Amygdala (tissue), 56 donors: Measurements from ENCODE around the gene OSBPL2.

Experiments
- DNase-seq, 56 donors: peaks; one replicate each; lab custom pipeline; 2025; lab: John Stamatoyannopoulos, UW

The OSBPL2 gene

DNA sequence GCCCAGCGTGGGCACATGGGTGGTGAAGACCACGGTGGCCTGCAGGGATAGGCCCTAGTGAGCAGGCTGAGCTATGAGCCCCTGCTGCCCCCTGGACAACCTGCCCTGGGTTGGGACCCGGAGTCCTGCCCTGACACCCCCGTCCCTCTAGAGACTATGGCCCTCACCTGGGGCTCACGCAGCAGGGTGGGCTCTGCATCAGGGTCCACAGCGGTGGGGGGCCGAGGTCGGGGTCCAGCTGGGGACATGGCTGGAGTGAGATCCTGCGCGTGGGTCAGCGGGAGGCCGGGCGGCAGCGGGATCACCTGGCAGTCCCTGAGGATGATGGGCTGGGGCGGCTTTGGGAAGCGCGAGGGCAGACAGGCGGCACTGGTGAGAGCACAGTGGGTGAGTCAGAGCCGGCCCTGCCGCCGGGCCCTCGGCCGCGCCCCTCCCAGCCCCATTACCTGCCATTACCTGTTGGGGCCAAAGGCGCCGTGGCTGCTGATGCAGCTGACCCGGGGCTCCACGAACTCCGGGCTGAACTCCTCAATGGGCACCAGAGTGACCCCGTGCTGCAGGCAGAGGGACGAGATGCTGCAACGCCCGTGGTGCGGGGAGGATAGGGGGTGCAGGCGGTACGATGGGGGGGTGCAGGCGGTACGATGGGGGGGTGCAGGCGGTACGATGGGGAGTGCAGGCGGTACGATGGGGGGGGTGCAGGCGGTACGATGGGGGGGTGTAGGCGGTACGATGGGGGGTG lies 92.4 kb downstream of the OSBPL2 start:
- DNase-seq = no peak

DNA sequence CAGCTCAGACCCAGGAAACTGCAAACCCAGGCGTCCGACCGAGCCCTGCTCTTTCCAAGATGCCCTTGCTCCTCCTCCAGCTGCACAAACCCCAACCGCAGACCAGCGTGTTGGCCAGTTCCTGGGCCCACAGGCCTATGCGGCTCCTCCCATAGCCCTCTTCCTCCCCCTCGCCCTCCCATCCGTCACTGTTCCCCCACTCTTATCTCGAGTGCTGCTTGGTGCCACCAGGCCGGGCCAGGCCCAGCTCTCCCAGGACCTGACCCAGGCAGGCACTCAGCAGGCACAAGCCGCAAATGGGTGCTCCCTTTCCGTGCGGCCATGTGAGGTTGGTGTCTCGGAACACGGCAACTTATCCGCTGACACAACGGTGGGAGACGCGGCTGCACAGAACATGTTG lies 93.0 kb downstream of the OSBPL2 start:
- no peak for DNase-seq

GRCh38 chr20:62332421-62332820 lies 94.1 kb downstream of the OSBPL2 start:
- DNase-seq = no peak

DNA sequence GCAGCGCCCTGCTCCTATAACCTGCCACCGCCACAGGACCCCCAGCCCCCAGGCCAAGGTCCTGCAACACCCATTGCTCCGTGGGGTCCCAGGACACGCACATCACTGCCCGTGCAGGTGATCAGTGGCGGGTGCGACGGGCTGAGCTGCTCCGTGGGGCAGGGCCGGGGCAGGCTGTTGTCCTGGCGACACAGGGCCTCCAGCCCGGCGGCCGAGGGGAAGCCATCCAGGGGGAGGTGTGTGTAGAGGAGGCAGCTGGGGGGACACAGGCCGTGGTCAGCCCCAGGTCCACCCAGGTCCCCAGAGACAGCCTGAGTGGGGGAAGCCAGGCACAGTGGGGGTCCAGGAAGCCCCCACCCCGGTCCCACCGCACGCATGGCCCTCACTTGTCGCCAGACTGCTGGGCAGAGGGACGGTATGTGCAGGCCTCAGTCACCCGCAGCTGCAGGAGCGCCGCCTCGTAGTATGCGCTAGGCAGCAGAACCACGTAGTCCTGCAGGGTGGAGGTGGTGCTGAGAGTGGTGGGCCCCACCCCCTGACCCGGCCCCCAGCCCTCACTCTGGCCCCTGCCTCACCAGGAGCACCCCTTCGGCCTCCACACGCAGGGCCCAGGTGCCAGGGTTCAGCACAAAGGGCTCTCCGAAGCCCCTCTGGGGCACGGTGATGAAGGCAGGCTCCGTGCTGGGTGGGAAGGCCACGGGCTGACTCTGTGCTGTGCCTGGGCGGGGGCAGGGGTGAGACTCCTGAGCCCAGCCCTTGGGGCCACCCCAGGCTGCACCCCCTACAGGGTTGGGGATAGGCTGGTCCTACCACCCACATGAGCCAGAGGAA lies 94.9 kb downstream of the OSBPL2 start:
- no peak for DNase-seq

- DNase-seq = no peak
Measured at GRCh38 chr20:62333820-62334595, 95.7 kb downstream of the OSBPL2 start.

GRCh38 chr20:62334881-62335280 lies 96.6 kb downstream of the OSBPL2 start:
- no peak for DNase-seq

DNA sequence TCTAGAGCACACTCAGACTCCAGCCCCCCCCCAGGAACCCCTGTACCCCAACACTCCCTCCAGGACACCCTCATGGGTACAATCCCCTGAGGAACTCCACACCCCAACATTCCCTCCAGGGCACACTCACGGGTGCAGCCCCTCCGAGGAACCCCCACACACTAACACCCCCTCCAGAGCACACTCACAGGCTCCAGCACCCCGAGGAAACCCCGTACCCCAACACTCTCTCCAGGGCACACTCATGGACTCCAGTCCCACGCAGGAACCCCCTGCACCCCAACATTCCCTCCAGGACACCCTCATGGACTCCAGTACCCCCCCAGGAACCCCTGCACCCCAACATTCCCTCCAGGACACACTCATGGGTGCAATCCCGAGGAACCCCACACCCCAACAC lies 97.2 kb downstream of the OSBPL2 start:
- DNase-seq = no peak

GRCh38 chr20:62336329-62336728 lies 98.0 kb downstream of the OSBPL2 start:
- no peak for DNase-seq

- no peak for DNase-seq
Measured at GRCh38 chr20:62336775-62337557, 98.6 kb downstream of the OSBPL2 start.

DNA sequence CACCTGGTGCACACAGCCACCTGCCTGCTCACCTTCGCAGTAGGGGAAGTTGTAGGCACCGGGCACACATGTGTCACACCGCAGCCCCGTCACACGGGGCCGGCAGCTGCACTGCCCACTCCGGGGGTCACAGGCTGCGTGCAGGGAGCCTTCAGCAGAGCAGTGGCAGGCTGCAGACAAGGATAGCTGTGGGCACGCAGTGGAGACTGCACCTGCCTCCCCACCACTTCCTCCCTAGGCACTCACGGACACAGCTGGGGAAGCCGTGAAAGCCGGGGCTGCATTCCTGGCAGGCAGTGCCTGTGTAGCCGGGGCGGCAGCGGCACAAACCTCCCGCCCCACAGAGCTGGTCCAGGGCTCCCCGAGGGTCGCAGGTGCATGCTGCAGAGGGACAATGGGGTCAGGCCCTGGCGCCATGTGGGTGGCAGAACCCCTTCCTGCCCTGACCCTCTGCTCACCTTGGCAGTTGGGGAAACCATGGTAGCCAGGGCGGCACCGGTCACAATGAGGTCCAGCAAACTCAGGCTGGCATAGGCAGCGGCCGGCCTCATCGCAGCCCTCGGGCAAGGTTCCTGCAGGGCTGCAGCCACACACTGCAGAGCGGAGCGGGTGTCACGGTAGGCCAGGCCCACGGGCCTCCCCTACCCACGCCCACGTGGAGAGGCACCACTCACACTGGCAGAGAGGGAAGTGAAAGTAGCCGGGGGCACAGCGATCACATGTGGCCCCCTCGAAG lies 99.4 kb downstream of the OSBPL2 start:
- DNase-seq = no peak

- no peak for DNase-seq
Measured at GRCh38 chr20:62338294-62338620, 99.9 kb downstream of the OSBPL2 start.

DNA sequence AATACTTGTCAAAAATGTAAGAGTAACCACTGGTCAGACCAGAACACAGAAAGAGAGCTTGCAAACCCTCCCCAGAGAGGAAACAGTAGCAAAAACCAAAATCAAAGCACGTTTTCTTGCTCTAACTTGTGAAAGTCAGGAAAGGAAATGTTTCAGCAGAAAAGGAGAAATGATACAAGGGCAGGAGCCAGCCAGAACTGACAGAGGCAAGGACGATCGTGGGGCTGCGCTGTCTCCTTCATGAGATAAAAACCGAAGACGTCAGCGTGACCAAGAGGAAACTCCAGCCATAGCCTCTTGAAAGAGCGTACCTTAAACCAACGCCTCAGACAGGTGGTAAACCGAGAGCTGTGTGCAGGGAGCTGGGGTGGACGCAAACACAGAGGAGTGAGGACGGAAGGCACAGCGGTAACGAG lies 101.3 kb downstream of the OSBPL2 start:
- DNase-seq = no peak

- DNase-seq = no peak
Measured at GRCh38 chr20:62342910-62343309, 104.6 kb downstream of the OSBPL2 start.

DNA sequence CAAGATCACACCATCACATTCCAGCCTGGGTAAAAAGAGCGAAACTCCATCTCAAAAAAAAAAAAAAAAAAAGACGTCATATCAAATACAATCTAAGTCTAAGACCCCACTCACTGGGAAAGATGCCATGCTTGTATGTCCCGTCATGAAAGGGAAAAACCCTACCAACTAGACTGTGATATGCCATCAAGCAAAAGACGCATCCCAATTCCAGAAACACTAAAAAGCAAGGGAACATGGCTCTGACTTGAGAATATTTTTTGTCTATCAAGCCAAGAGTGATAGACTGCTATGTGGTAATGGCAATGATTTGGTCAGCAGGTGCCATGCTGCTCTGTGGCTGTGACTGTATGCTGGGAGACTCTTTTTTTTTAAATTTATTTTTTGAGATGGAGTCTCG lies 105.8 kb downstream of the OSBPL2 start:
- DNase-seq = no peak

- DNase-seq = no peak
Measured at GRCh38 chr20:62344782-62345181, 106.5 kb downstream of the OSBPL2 start.
